Loucy (cell line): Measurements from ENCODE around the gene MAGEF1.

Experiments
- EZH2phosphoT487 ChIP-seq: fragments of 200-600 bp; IDR thresholded peaks from 2 replicates; pipeline ENCODE4 v1.6.1; 2018; ENCODE audit warnings: antibody characterized with exemption, mild to moderate bottlenecking, moderate library complexity, borderline replicate concordance
- TF ChIP-seq, protein P1 (sequence below): fragments of 200-600 bp; sonication (generic); conservative IDR thresholded peaks from 2 replicates; pipeline ENCODE4 v1.5.1; 2014; ENCODE audit warnings: mild to moderate bottlenecking, antibody characterized with exemption, low read length

DNA sequence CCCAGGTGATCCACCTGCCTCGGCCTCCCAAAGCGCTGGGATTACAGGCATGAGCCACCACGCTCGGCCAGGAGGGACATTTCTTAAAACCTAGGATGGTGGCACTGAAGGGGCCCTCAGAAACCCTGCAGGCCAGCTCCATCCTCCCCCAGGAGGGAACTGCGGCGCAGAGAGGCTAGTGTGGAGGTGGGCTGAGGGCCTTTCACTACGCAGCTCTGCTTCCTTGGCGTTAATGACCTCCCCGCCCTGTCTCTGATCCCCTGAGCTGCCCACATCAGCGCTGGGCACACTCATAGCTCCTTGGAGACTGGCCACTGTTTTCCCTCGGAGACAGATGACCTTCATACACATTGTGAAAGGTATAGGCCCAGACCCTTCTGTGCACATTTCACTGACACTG, 46.2 kb upstream of the MAGEF1 start:
- TF ChIP-seq, protein P1, sequence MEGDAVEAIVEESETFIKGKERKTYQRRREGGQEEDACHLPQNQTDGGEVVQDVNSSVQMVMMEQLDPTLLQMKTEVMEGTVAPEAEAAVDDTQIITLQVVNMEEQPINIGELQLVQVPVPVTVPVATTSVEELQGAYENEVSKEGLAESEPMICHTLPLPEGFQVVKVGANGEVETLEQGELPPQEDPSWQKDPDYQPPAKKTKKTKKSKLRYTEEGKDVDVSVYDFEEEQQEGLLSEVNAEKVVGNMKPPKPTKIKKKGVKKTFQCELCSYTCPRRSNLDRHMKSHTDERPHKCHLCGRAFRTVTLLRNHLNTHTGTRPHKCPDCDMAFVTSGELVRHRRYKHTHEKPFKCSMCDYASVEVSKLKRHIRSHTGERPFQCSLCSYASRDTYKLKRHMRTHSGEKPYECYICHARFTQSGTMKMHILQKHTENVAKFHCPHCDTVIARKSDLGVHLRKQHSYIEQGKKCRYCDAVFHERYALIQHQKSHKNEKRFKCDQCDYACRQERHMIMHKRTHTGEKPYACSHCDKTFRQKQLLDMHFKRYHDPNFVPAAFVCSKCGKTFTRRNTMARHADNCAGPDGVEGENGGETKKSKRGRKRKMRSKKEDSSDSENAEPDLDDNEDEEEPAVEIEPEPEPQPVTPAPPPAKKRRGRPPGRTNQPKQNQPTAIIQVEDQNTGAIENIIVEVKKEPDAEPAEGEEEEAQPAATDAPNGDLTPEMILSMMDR, result no peak
- no peak for TF ChIP-seq EZH2phosphoT487
